Neuronal stem cell (in vitro differentiated cells): Measurements from ENCODE around the gene PKD2.

Source experiments
- DNase-seq: peaks from one replicate; pipeline ENCODE4 v3.0.0-alpha.2; 2013; ENCODE audit warnings: low spot score
- H2AFZ ChIP-seq: one replicate; pipeline ENCODE4 v1.6.1; 2013; ENCODE audit warnings: mild to moderate bottlenecking, low read length, inconsistent platforms
- H2AK5ac ChIP-seq: 2 replicates; pipeline ENCODE4 v1.6.1; 2013; ENCODE audit warnings: low read depth, mild to moderate bottlenecking, inconsistent platforms, low read length, moderate library complexity, mixed read lengths
- H2BK120ac ChIP-seq: 2 replicates; pipeline ENCODE4 v1.6.1; 2013; ENCODE audit warnings: low read depth, mild to moderate bottlenecking, inconsistent platforms, low read length, moderate library complexity, mixed read lengths
- H2BK12ac ChIP-seq: one replicate; pipeline ENCODE4 v1.6.1; 2013; ENCODE audit warnings: low read length, inconsistent platforms
- H2BK15ac ChIP-seq: 2 replicates; pipeline ENCODE4 v1.6.1; 2013; ENCODE audit warnings: mild to moderate bottlenecking, low read length, inconsistent platforms, mixed read lengths
- H2BK5ac ChIP-seq: one replicate; pipeline ENCODE4 v1.6.1; 2013; ENCODE audit warnings: inconsistent platforms, mild to moderate bottlenecking, low read length, moderate library complexity
- H3K14ac ChIP-seq: one replicate; pipeline ENCODE4 v1.6.1; 2013; ENCODE audit warnings: low read length, inconsistent platforms
- H3K18ac ChIP-seq: 2 replicates; pipeline ENCODE4 v1.6.1; 2013; ENCODE audit warnings: low read length, inconsistent platforms
- H3K23ac ChIP-seq: 2 replicates; pipeline ENCODE4 v1.6.1; 2013; ENCODE audit warnings: low read depth, mild to moderate bottlenecking, mixed read lengths, low read length, inconsistent platforms; ENCODE audit not compliant: poor library complexity
- H3K27ac ChIP-seq: replicated peaks from 3 replicates; pipeline ENCODE4 v1.5.1; 2013; ENCODE audit warnings: low read length, inconsistent platforms
- H3K27me3 ChIP-seq, 3 experiments: 2 replicates each; pipeline ENCODE4 v1.6.1; 2013; ENCODE audit warnings: low read length in 3 of 3, mild to moderate bottlenecking in 2 of 3, inconsistent platforms in 1 of 3, low read depth in 1 of 3, mixed read lengths in 1 of 3, moderate library complexity in 1 of 3; ENCODE audit not compliant: control insufficient read depth in 3 of 3, insufficient read depth in 3 of 3
- H3K36me3 ChIP-seq, 2 donors: replicated peaks in 1 of 2; 2 replicates each; pipeline ENCODE4 v1.6.1; 2013; ENCODE audit warnings: low read length in 2 of 2; ENCODE audit not compliant: control insufficient read depth in 2 of 2, insufficient read depth in 2 of 2
- H3K4ac ChIP-seq: 2 replicates; pipeline ENCODE4 v1.6.1; 2013; ENCODE audit warnings: inconsistent platforms, mild to moderate bottlenecking, low read length, moderate library complexity
- H3K4me1 ChIP-seq, 2 donors: 1 replicate in 1 of 2; 2 replicates in 1 of 2; pipeline ENCODE4 v1.6.1; 2013; ENCODE audit warnings: low read length in 2 of 2, low read depth in 1 of 2; ENCODE audit not compliant: control insufficient read depth in 2 of 2, insufficient read depth in 1 of 2
- H3K4me2 ChIP-seq: one replicate; pipeline ENCODE4 v1.6.1; 2013; ENCODE audit warnings: mild to moderate bottlenecking, low read length, inconsistent platforms; ENCODE audit not compliant: insufficient read depth, poor library complexity, severe bottlenecking
- H3K4me3 ChIP-seq, 2 donors: 2 replicates each; pipeline ENCODE4 v1.5.1; 2013; ENCODE audit warnings: low read length in 2 of 2, mild to moderate bottlenecking in 2 of 2, inconsistent platforms in 1 of 2, moderate library complexity in 1 of 2
- H3K79me1 ChIP-seq: one replicate; pipeline ENCODE4 v1.6.1; 2013; ENCODE audit warnings: low read depth, mild to moderate bottlenecking, inconsistent platforms, low read length, moderate library complexity
- H3K9ac ChIP-seq: one replicate; pipeline ENCODE4 v1.6.1; 2013; ENCODE audit warnings: mild to moderate bottlenecking, low read depth, low read length, inconsistent platforms; ENCODE audit not compliant: poor library complexity
- H3K9me3 ChIP-seq, 2 donors: replicated peaks in 1 of 2; 2 replicates each; pipeline versions ENCODE3 to v1.6.1; 2013; ENCODE audit warnings: low read length in 2 of 2, mild to moderate bottlenecking in 2 of 2, inconsistent platforms in 1 of 2, low read depth in 1 of 2, mixed read lengths in 1 of 2, moderate library complexity in 1 of 2; ENCODE audit not compliant: control insufficient read depth in 2 of 2, insufficient read depth in 1 of 2
- H4K8ac ChIP-seq: one replicate; pipeline ENCODE4 v1.6.1; 2013; ENCODE audit warnings: low read depth, mild to moderate bottlenecking, inconsistent platforms, low read length, moderate library complexity
- H4K91ac ChIP-seq: one replicate; pipeline ENCODE4 v1.6.1; 2013; ENCODE audit warnings: low read length, low read depth, mild to moderate bottlenecking, inconsistent platforms; ENCODE audit not compliant: poor library complexity
- WGBS, 2 donors: extraction: QIAGEN DNeasy Blood & Tissue Kit; methylation state at CpG; one replicate each; pipeline ENCODE4 v1.1.7; 2013; ENCODE audit warnings: missing lambda C conversion rate in 2 of 2, mixed read lengths in 1 of 2; ENCODE audit not compliant: insufficient read length in 2 of 2, insufficient replicate concordance in 1 of 2; ENCODE audit errors: extremely low coverage in 2 of 2; 5-methylcytosine and 5-hydroxymethylcytosine counted together

PKD2 gene

DNA sequence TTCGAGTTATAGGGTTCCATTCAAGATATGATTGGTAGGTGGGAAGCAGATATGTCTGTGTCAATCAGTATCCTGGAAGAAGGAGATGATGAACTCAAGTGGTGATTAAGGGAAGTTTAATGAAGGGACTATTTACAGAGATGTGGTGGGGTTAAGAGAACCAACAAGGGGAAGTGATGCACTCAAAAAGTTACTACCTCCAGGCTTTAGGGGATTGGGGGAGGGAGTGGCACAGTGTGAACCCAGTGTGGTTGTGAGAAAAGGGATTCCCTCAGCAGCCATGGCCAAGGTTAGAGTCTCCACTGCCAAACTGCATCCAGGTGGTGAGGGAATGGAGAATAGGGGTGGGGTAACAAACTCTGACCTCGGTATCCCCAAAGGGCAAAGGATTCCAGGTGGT, 27.9 kb downstream of the PKD2 start:
- Histone ChIP-seq H4K91ac (no peak overlapping the region), H3K27ac (no peak overlapping the region), H3K9me3 (no peaks in the 10 kb centered on the region), H3K9ac (no peak overlapping the region), H3K36me3 (peaks cover 27 to 100% of the 10 kb centered on the region in 2 donors), H3K4me2 (no peak overlapping the region), H2BK5ac (no peak overlapping the region), H3K14ac (no peak overlapping the region), H3K18ac (no peak overlapping the region), H2BK15ac (no peak overlapping the region), H2AFZ (no peak overlapping the region), H4K8ac (no peak overlapping the region), H3K4me1 (no peaks in the 10 kb centered on the region), H2BK12ac (no peak overlapping the region), H2BK120ac (no peak overlapping the region), H2AK5ac (no peak overlapping the region), H3K23ac (no peak overlapping the region), H3K27me3 (no peaks in the 10 kb centered on the region), H3K4ac (no peak overlapping the region), H3K79me1 (no peaks in the 10 kb centered on the region), H3K4me3 (no peak overlapping the region)
- WGBS, 2 donors: no CpG with 5 or more reads among the region's 2 CpGs
- no peak for DNase-seq

DNA sequence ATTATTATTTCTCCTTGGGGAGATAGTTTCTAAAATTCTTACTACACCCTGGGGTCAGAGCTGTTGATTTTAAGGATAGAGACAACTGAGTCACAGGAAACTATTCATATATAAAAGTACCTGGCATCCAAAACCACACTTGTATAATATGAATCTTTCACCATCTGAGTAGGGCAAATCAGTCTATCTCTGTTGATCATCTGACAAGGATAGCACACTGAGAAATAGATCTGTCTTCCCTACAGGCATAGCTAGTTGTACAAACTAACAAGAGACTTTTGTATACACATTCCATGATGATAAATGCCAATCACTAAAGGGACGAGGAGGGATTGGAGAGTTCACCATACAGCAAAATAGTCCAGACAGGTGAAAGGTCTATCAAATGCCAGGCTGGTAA, 30.0 kb downstream of the PKD2 start:
- Histone ChIP-seq H3K79me1 (no peaks in the 10 kb centered on the region), H4K91ac (no peak overlapping the region), H3K36me3 (peaks cover 37 to 100% of the 10 kb centered on the region in 2 donors), H2BK5ac (no peak overlapping the region), H3K9me3 (no peaks in the 10 kb centered on the region), H2BK15ac (no peak overlapping the region), H3K4me1 (no peaks in the 10 kb centered on the region), H3K18ac (no peak overlapping the region), H3K14ac (no peak overlapping the region), H3K4ac (no peak overlapping the region), H3K9ac (no peak overlapping the region), H2BK12ac (no peak overlapping the region), H2AFZ (no peak overlapping the region), H3K23ac (no peak overlapping the region), H3K27ac (no peak overlapping the region), H2AK5ac (no peak overlapping the region), H3K27me3 (no peaks in the 10 kb centered on the region), H3K4me3 (no peak overlapping the region), H3K4me2 (no peak overlapping the region), H2BK120ac (no peak overlapping the region), H4K8ac (no peak overlapping the region)
- DNase-seq: no peak
- WGBS, 2 donors: no CpG with 5 or more reads among the region's 1 CpG

DNA sequence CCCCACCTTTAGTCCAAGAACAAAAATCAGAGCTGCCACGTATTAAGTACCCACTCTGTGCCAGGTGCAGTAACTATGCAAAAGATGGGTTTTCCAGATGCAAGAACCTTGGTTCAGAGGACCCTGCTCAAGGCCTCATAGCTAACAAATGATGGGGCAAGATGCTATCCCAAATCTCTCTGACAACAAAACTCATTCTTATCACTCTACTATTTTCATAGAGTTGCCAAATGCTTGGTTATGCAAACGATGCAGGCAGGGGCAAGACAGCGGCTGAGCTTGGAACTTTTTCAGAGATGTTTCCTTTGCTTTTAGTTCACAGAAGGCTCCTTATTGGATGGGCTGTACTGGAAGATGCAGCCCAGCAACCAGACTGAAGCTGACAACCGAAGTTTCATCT, 30.5 kb downstream of the PKD2 start:
- Histone ChIP-seq H3K9ac (no peak overlapping the region), H2BK5ac (no peak overlapping the region), H3K4me2 (no peak overlapping the region), H3K27me3 (no peaks in the 10 kb centered on the region), H2BK12ac (no peak overlapping the region), H2AFZ (no peak overlapping the region), H3K4ac (no peak overlapping the region), H4K8ac (no peak overlapping the region), H3K9me3 (no peaks in the 10 kb centered on the region), H3K4me1 (no peaks in the 10 kb centered on the region), H3K79me1 (no peaks in the 10 kb centered on the region), H4K91ac (no peak overlapping the region), H2AK5ac (no peak overlapping the region), H2BK120ac (no peak overlapping the region), H3K18ac (no peak overlapping the region), H3K4me3 (no peak overlapping the region), H3K14ac (no peak overlapping the region), H3K27ac (no peak overlapping the region), H3K36me3 (peaks cover 41 to 100% of the 10 kb centered on the region in 2 donors), H2BK15ac (no peak overlapping the region), H3K23ac (no peak overlapping the region)
- DNase-seq: no peak
- no CpG with 5 or more reads among the region's 4 CpGs for WGBS, 2 donors

DNA sequence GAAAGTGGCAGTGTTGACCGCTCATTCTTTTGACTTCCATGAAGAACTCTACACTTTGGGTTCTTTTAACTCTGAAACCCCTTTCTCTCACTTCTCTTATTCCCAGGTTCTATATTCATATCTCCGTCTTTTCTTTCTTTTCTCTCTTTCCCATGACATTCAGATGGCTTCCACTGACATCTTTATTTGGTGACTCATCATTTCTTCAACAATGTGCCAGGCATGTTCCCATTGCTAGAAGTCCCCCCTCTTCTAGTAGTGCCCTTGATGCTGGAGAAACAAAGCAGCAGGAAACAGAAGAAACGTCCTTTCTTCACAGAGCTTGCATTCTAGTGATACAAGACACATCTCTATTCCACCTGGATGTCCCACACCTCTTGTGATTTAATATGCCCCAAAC, 33.3 kb downstream of the PKD2 start:
- no peak overlapping the region for H2BK12ac ChIP-seq
- H3K36me3 ChIP-seq: peaks cover 43 to 100% of the 10 kb centered on the region in 2 donors
- no peaks in the 10 kb centered on the region for H3K79me1 ChIP-seq
- H3K4me1 ChIP-seq: no peaks in the 10 kb centered on the region
- no peak overlapping the region for H3K18ac ChIP-seq
- no peaks in the 10 kb centered on the region for H3K27me3 ChIP-seq
- H3K4me3 ChIP-seq: no peak overlapping the region
- H2BK15ac ChIP-seq: no peak overlapping the region
- H3K23ac ChIP-seq: no peak overlapping the region
- no peak overlapping the region for H3K9ac ChIP-seq
- no peak overlapping the region for H2AK5ac ChIP-seq
- no peak overlapping the region for H2BK5ac ChIP-seq
- no peak overlapping the region for H3K27ac ChIP-seq
- no peak overlapping the region for H2BK120ac ChIP-seq
- no peak overlapping the region for H3K4me2 ChIP-seq
- H3K14ac ChIP-seq: no peak overlapping the region
- no peak overlapping the region for H3K4ac ChIP-seq
- no peak overlapping the region for H4K8ac ChIP-seq
- no peak for DNase-seq
- H2AFZ ChIP-seq: no peak overlapping the region
- 100% methylated on average over 1 of the region's 3 CpGs; no CpG with 5 or more reads in 1 of the 2 donors for WGBS, 2 donors
- H3K9me3 ChIP-seq: no peaks in the 10 kb centered on the region
- no peak overlapping the region for H4K91ac ChIP-seq
